Subcutaneous abdominal adipose tissue (tissue), 5 donors: ENCODE data around the gene RNF26.

Experiments used
- H3K27ac ChIP-seq: one replicate; pipeline ENCODE4 v1.7.0; 2013; ENCODE audit warnings: low read depth, mild to moderate bottlenecking, inconsistent platforms, low read length, moderate library complexity
- H3K27me3 ChIP-seq, 5 donors: one replicate each; pipeline ENCODE4 v1.7.0; 2013; ENCODE audit warnings: low read length in 5 of 5, inconsistent platforms in 1 of 5; ENCODE audit not compliant: control insufficient read depth in 5 of 5, insufficient read depth in 4 of 5
- H3K36me3 ChIP-seq, 5 donors: one replicate each; pipeline ENCODE4 v1.7.0; 2013; ENCODE audit warnings: low read length in 5 of 5; ENCODE audit not compliant: control insufficient read depth in 5 of 5, insufficient read depth in 5 of 5
- H3K4me1 ChIP-seq, 5 donors: one replicate each; pipeline ENCODE4 v1.7.0; 2013; ENCODE audit warnings: low read length in 5 of 5, mild to moderate bottlenecking in 3 of 5, moderate library complexity in 1 of 5; ENCODE audit not compliant: control insufficient read depth in 5 of 5, insufficient read depth in 5 of 5
- H3K4me3 ChIP-seq, 5 donors: one replicate each; pipeline ENCODE4 v1.7.0; 2013; ENCODE audit warnings: low read length in 5 of 5, low read depth in 1 of 5
- H3K9ac ChIP-seq, 5 donors: one replicate each; pipeline ENCODE4 v1.7.0; 2013; ENCODE audit warnings: low read length in 5 of 5, mild to moderate bottlenecking in 4 of 5, moderate library complexity in 3 of 5
- H3K9me3 ChIP-seq, 5 donors: one replicate each; pipeline ENCODE4 v1.7.0; 2013; ENCODE audit warnings: low read length in 5 of 5; ENCODE audit not compliant: control insufficient read depth in 5 of 5
- donor health status: healthy.
- donor health status: healthy.
- donor health status: healthy.
- donor health status: healthy.
- donor health status: healthy.

The RNF26 gene

DNA sequence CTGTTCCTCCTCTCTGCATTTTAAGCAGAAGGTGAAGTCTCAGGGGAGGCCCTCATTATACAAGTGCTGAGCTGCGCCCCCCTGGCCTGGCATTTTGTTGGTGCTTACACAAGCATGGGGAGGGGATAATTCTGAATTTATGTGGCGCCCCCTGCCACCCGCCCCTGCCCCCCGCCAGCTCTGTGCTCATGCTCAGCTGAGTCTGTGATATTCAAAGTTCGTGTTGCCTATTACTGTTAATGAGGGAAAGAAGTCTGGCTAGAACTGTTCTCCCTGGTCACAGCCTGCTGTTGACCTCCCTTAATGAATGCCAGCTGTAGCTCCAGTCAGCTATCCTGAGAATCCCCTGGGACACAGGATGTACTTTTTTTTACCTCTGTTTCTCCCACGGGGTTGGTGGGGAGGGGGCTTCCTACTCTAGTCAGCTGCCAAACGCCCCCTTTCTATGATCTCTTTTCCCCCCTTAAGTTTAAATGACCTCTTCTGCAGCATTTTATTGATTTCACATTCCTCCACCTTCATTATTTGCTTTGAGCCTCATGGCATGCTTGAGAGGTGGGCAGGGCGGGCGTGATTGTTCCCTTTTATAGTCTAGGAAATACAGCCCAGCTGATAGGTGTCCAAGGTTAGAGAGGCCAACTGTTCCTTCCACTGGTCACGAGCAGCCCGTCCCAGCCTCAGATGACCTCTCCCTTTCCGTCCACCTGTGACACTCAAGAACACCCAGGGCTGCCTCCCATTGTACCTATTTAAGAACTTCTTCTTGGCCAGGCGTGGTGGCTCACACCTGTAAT is 35.0 kb downstream of the RNF26 start:
- Histone ChIP-seq H3K4me3 (no peak overlapping the region), H3K4me1 (peaks cover 9 to 62% (median 44%) of the 10 kb centered on the region in 5 donors), H3K9ac (no peak overlapping the region), H3K9me3 (no peaks in the 10 kb centered on the region), H3K27ac (no peak overlapping the region), H3K36me3 (no peaks in the 10 kb centered on the region), H3K27me3 (peaks cover 10 to 26% (median 24%) of the 10 kb centered on the region in 5 donors)

DNA sequence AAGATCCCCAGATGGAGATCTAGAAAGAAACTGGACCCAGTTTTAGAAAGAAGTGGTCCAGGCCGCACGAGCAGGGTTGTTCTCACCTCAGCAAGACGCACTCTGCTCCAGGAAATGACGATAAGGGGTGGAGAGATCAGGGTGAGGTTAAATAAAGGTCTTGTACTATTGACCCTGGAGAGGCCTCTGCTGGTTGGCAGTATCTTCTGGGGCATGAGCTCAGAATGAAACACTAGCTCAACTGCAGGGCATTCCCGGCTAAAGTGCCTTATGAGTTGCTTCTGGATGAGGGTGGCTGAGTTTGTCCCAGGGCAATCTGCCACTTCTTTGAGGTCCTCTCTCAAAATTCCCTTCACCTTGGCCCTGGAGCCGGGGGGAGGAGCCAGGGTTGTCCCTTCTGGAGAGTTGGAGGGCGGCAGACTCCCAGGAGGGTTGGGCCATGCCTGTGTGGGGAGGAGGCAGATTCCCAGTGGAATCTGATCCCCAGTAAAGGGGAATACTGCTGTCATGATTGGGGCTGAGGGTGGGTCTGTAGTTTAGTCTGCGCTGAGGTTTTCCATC is 36.2 kb downstream of the RNF26 start:
- Histone ChIP-seq H3K4me1 (peaks cover 16 to 70% (median 54%) of the 10 kb centered on the region in 5 donors), H3K36me3 (no peaks in the 10 kb centered on the region), H3K27me3 (peaks cover under 1 to 15% (median 11%) of the 10 kb centered on the region in 5 donors), H3K4me3 (no peak overlapping the region), H3K27ac (no peak overlapping the region), H3K9me3 (no peaks in the 10 kb centered on the region), H3K9ac (no peak overlapping the region)

DNA sequence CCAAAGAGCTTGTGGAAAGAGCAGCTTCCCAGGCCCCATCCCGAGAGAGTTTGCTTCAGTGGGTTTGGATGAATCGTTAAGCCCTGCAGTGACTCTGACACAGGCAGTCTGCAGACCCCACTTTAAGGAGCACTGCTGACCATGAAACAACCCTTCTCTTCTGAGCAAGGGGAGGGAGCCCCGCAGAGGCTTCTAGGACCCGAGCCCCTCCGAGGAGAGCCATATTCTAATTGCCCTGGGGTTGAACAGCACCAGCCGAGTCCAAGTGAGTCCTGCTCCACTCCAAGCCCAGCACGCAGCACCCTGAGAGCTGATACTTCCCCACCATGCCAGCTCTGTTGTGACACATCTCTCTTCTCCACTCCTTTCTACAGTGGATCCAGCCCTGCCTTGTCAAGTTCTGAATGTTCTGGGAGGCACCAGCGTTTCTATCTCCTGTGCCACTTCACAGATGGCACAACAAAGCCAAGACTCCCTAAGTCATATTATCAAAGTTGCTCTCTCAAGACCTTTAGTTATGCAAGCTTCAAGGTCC is 36.8 kb downstream of the RNF26 start:
- Histone ChIP-seq H3K4me1 (peaks cover 16 to 76% (median 59%) of the 10 kb centered on the region in 5 donors), H3K4me3 (no peak overlapping the region), H3K27ac (no peak overlapping the region)

DNA sequence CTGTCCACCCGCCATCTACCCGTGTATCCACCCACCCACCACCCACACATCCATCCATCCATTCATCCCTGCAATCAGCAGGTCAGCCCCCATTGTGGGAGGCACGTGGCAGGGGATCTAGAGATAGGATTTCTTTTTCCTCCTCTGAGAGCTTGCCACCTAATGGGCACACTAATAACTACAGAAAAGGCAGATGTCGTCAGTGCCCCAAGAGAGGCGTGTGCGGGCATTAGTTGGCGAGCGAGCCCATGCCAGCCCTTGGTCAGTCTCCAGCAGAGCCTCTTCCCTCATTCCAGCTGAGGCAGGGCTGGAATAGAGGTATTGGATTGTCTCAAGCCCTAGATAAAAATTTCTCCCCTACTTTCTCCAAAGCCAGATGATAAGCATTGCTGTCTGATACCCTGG is 37.5 kb downstream of the RNF26 start:
- H3K27ac ChIP-seq, result no peak overlapping the region
- H3K9me3 ChIP-seq, result no peaks in the 10 kb centered on the region
- H3K9ac ChIP-seq, result no peak overlapping the region
- H3K27me3 ChIP-seq, result peaks cover 0 to 12% (median 7%) of the 10 kb centered on the region in 5 donors
- H3K4me3 ChIP-seq, result no peak overlapping the region
- no peaks in the 10 kb centered on the region for H3K36me3 ChIP-seq
- H3K4me1 ChIP-seq, result peaks cover 20 to 80% (median 63%) of the 10 kb centered on the region in 5 donors

More for the DNA sequence above, 36.8 kb downstream of the RNF26 start:
- H3K9me3 ChIP-seq, result no peaks in the 10 kb centered on the region
- peak overlapping the region in 1 of 5 donors; percentile 14 for H3K9ac ChIP-seq
- peaks cover 0 to 14% (median 9%) of the 10 kb centered on the region in 5 donors for H3K27me3 ChIP-seq
- H3K36me3 ChIP-seq, result no peaks in the 10 kb centered on the region

DNA sequence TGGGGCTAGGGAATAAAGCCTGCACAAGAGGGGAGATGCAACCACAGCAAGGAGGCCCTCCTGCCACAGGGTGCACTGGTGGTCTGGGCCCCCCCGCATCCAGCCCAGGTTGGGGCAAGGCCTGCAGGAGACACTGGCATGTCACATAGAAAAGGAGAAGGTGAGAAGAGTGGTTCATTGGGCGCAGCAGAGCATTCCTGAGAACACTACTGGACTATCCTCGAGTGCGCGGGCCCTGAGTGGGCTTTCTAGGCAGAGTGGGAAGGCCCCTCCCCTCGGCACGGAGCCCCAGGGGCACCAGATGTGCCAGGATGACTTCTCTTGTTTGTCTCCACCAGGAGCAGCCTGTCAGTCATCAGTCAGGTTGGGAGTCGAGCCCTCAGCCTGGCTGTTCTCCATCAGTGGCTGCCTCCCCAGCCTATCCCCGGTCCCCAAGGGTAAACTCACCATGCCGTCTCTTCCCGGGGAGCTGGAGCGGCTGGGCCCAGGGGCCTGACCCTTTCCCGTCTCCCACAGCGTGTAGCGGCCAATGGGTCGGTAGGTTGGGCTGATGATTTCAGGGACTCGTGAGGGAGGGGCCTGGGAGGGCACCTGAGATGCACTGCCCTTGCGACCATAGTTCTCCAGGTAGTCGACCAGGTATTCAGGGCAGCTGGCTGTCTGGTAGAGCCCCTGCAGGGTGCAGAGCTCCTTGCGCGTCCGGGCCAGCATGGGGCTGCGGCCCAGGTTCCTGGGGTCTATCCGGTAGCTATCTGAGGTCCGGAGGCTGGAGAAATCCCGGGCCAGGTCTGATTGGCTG is 38.1 kb downstream of the RNF26 start:
- H3K36me3 ChIP-seq, result no peaks in the 10 kb centered on the region
- H3K27ac ChIP-seq, result no peak overlapping the region
- no peak overlapping the region for H3K9ac ChIP-seq
- H3K4me1 ChIP-seq, result peaks cover 18 to 80% (median 63%) of the 10 kb centered on the region in 5 donors
- no peak overlapping the region for H3K4me3 ChIP-seq
- no peaks in the 10 kb centered on the region for H3K9me3 ChIP-seq
- peaks cover 0 to 6% (median 2%) of the 10 kb centered on the region in 5 donors for H3K27me3 ChIP-seq

DNA sequence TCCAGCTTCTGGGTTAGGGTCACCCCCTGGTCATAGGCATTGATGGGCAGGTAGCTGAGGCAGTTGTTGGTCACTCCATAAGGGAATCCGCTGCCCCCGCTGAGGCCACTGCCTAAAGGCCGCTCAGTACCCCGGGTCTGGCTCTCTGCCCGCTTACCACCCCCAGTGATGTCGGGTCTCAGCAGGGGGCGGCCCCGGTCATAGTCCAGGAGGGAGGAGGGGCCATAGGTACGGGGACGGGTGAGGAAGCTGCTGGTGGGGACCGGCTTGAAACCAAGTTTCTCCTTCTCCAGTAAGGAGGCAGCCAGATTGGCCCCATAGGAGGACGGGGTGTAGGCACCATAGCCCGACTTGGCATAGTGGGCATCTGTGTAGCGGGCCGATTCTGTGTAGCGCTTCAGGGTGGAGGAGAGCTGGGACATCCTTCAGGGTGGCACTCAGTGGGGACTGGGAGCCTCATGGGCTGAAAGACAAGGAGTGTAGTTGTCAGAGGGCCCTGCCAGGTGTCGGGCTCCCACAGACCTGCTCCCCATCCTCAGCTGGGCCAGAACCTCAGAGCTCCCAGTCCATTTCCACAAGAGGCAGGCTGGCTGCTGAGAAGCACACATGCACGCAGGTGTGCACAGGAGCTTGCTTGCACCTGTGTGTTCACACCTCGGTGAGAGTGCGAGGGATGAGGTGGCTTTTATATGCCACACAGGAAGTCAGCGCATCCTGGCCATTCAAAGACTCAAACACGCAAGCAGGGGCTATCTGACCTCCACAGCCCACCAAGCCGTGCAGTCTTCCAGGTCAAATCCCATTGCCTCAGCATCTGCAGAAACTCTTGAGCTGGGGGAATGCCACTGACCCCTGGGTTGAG is 39.0 kb downstream of the RNF26 start:
- H3K4me3 ChIP-seq, result no peak overlapping the region
- H3K9ac ChIP-seq, result no peak overlapping the region
- H3K36me3 ChIP-seq, result no peaks in the 10 kb centered on the region
- H3K27me3 ChIP-seq, result no peaks in the 10 kb centered on the region
- H3K4me1 ChIP-seq, result peaks cover 16 to 73% (median 58%) of the 10 kb centered on the region in 5 donors
- no peaks in the 10 kb centered on the region for H3K9me3 ChIP-seq
- H3K27ac ChIP-seq, result no peak overlapping the region

DNA sequence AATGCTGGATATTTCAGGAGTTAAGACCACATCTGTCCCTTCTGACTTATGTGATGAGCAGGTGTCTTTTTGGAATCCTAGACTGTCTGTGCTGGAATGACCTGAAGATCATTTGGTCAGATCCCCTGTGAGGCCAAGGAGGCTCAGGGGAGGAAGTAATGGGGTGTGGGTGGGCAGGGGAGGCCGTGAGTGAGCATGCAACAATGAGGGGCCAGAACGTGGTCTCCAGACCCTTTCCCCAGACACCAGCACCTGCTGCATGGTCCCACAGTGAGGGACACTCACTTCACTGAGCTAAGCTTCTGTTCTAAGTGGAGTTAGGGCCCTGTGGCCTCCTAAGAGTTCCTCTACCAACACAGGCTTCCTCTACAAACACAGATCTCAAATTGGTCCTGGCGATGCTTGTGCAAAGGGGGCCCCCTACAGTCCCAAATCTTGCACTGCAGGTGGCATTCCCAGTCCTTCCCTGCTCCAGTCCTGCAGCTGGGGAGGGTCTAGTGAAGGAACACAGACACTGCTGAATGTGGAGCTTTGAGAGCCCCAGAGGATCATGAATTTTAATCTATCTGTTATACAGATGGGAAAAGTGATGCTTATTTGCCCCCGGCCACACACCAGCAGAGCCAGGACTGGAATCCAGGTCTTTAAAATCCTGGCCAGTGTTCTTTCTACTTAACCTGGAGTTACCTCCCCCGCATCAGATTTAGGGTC is 39.7 kb downstream of the RNF26 start:
- H3K36me3 ChIP-seq, result no peaks in the 10 kb centered on the region
- no peak overlapping the region for H3K27ac ChIP-seq
- no peaks in the 10 kb centered on the region for H3K27me3 ChIP-seq
- H3K9me3 ChIP-seq, result no peaks in the 10 kb centered on the region
- H3K4me3 ChIP-seq, result no peak overlapping the region
- H3K4me1 ChIP-seq, result peaks cover 14 to 65% (median 50%) of the 10 kb centered on the region in 5 donors
- H3K9ac ChIP-seq, result no peak overlapping the region

DNA sequence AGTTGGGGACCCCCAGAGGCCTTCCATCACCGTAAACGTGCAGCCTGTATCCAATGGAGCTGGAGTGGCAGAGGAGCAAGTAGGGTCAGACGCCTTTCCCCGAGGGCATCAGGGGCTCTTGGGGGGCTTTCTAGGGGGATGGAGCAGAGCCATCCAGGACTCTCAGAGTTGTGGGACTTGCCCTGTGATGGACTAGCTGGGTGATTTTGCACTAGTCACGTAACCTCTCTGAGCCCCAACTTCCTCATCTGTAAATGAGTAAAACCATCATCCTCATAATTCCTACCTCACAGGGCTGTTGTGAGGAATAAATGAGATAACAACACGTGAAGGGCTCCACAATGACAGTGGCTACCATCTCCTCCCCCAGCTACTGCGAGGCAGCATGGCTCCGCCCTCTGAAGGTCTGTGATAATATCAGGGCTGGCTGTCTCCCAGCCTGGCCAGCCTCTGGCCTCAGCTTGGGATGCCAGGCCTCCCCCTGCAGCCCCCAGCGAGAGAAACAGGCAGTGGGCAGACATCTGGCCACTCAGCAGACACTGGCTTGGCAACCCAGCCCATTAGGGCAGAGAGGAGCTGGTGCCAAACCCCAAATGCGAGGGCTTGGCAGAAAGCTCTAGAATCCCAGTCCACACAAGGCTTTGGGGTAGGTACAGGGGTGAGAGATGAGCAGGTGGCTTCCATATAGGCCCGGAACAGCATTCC is 40.5 kb downstream of the RNF26 start:
- Histone ChIP-seq H3K9ac (peak overlapping the region in 1 of 5 donors; percentile 29), H3K9me3 (no peaks in the 10 kb centered on the region), H3K27me3 (no peaks in the 10 kb centered on the region), H3K4me3 (no peak overlapping the region), H3K4me1 (peaks cover 14 to 60% (median 50%) of the 10 kb centered on the region in 5 donors), H3K36me3 (no peaks in the 10 kb centered on the region), H3K27ac (peak overlapping the region; percentile 57)
